ENCODE data around the gene ZNG1A. TPM values are rescaled to one million over a fixed set of nuclear protein-coding genes. Genes with fewer than 3 reads are reported as not detected.
"Not testable (repeated sequence)": the region's sequence is repeated elsewhere in the genome, so short reads cannot be mapped to it uniquely, and the experiment has no call there.

Gene ZNG1A
- total RNA-seq, 1 experiment from 2014 or later = 31.1 TPM

DNA sequence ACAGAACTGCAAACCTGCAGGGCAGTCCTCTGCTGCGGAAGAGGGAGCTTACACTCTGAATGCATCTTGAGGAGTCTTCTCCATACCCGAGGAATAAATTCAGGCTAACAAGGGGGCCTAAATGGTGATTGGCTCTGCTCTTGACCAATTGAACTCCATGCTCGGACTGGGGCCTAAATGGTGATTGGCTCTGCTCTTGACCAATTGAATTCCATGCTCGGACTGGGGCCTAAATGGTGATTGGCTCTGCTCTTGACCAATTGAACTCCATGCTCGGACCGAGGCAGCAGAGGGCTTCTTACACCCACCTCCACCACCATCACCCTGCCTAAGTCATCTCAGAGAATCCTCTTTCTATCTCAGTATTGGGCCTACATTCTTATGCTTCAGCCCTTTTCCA, 79.0 kb downstream of the ZNG1A start:
- H3K4me1 ChIP-seq (ENCODE audit: insufficient read depth, low read length); H3K9me3 Mint-ChIP-seq; H3T11ph ChIP-seq (ENCODE audit: low read length); H3K79me2 ChIP-seq (ENCODE audit: insufficient read depth, low read length); DNase-seq; H2AK5ac ChIP-seq (ENCODE audit: insufficient read length, low read length); H2AFZ ChIP-seq (ENCODE audit: low read length); H2BK120ac ChIP-seq (ENCODE audit: low read depth, low read length, poor library complexity, severe bottlenecking); H2BK5ac ChIP-seq (ENCODE audit: insufficient read length, low read length); H3K4me3 Mint-ChIP-seq; H3K9ac ChIP-seq (ENCODE audit: extremely low read depth, insufficient read length, low read length); H3K36me3 Mint-ChIP-seq (ENCODE audit: insufficient read depth in 1 of 3, low read depth in 3 of 3); H3K27ac Mint-ChIP-seq; H2BK12ac ChIP-seq (ENCODE audit: insufficient read length, low read depth, low read length); H3K79me1 ChIP-seq (ENCODE audit: insufficient read depth, low read depth, low read length, poor library complexity, severe bottlenecking); H4K91ac ChIP-seq (ENCODE audit: insufficient read length, low read depth, low read length); H3K4me1 Mint-ChIP-seq; H3K4me2 ChIP-seq (ENCODE audit: insufficient read depth, insufficient read length, low read length); H2BK20ac ChIP-seq (ENCODE audit: low read depth, low read length, poor library complexity, severe bottlenecking); H3K14ac ChIP-seq (ENCODE audit: insufficient read depth, low read length); H3K23ac ChIP-seq (ENCODE audit: insufficient read length, low read depth, low read length); H3K23me2 ChIP-seq (ENCODE audit: insufficient read length, low read depth, low read length, poor library complexity, severe bottlenecking); H3K27ac ChIP-seq (ENCODE audit: insufficient read length, low read depth, low read length); H3K27me3 ChIP-seq (ENCODE audit: insufficient read depth, low read length); H3K4ac ChIP-seq (ENCODE audit: low read depth, low read length); H4K8ac ChIP-seq (replicated peaks; ENCODE audit: insufficient read length, low read depth, low read length); H4K5ac ChIP-seq (ENCODE audit: insufficient read length, low read depth, low read length); H3K18ac ChIP-seq (ENCODE audit: insufficient read length, low read depth, low read length); H2BK15ac ChIP-seq (ENCODE audit: low read depth, low read length); H3K56ac ChIP-seq (ENCODE audit: insufficient read length, low read depth, low read length); H4K20me1 ChIP-seq (ENCODE audit: control insufficient read depth, insufficient read depth, insufficient read length); H3K9me3 ChIP-seq (ENCODE audit: control insufficient read depth, low read depth, low read length): not testable (repeated sequence)
- H3K27me3 Mint-ChIP-seq (ENCODE audit: low read depth) = peaks cover 37% of the 10 kb centered on the region
- WGBS (ENCODE audit: extremely low coverage, insufficient read length, low lambda C conversion rate) = no CpG with 5 or more reads among the region's 6 CpGs

DNA sequence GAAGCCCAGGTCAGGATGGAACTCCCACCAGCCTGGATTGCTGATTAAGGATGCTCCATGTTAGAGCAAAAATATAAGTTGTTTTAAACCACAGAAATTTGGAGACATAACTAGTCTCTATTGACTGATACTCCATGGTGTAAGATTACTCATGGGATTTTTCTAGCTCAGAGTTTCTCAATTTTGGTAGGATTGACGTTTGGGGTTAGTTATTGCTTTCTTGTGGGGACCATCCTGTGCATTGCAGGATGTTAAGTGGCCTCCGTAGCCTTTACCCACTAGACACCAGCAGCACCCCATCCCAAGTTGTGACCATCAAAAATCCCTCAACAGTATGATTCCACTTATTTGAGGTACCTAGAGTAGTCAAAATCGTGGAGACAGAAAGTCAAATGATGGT, 80.1 kb downstream of the ZNG1A start:
- H3K9ac ChIP-seq (ENCODE audit: extremely low read depth, insufficient read length, low read length); H3K23me2 ChIP-seq (ENCODE audit: insufficient read length, low read depth, low read length, poor library complexity, severe bottlenecking); H4K20me1 ChIP-seq (ENCODE audit: control insufficient read depth, insufficient read depth, insufficient read length); H3K27ac Mint-ChIP-seq; H3T11ph ChIP-seq (ENCODE audit: low read length); H3K18ac ChIP-seq (ENCODE audit: insufficient read length, low read depth, low read length); H3K4me2 ChIP-seq (ENCODE audit: insufficient read depth, insufficient read length, low read length); H3K79me2 ChIP-seq (ENCODE audit: insufficient read depth, low read length); H3K4me1 ChIP-seq (ENCODE audit: insufficient read depth, low read length); H4K91ac ChIP-seq (ENCODE audit: insufficient read length, low read depth, low read length); H2BK15ac ChIP-seq (ENCODE audit: low read depth, low read length); H3K4me1 Mint-ChIP-seq; H2BK12ac ChIP-seq (ENCODE audit: insufficient read length, low read depth, low read length); H3K56ac ChIP-seq (ENCODE audit: insufficient read length, low read depth, low read length); H2AK5ac ChIP-seq (ENCODE audit: insufficient read length, low read length); H2BK20ac ChIP-seq (ENCODE audit: low read depth, low read length, poor library complexity, severe bottlenecking); H2BK120ac ChIP-seq (ENCODE audit: low read depth, low read length, poor library complexity, severe bottlenecking); H3K9me3 Mint-ChIP-seq; H3K27ac ChIP-seq (ENCODE audit: insufficient read length, low read depth, low read length); H3K4ac ChIP-seq (ENCODE audit: low read depth, low read length); H3K14ac ChIP-seq (ENCODE audit: insufficient read depth, low read length); H3K79me1 ChIP-seq (ENCODE audit: insufficient read depth, low read depth, low read length, poor library complexity, severe bottlenecking); DNase-seq; H3K36me3 Mint-ChIP-seq (ENCODE audit: insufficient read depth in 1 of 3, low read depth in 3 of 3); H2BK5ac ChIP-seq (ENCODE audit: insufficient read length, low read length); H4K8ac ChIP-seq (replicated peaks; ENCODE audit: insufficient read length, low read depth, low read length); H3K27me3 ChIP-seq (ENCODE audit: insufficient read depth, low read length); H3K9me3 ChIP-seq (ENCODE audit: control insufficient read depth, low read depth, low read length); H3K4me3 Mint-ChIP-seq; H2AFZ ChIP-seq (ENCODE audit: low read length); H4K5ac ChIP-seq (ENCODE audit: insufficient read length, low read depth, low read length); H3K23ac ChIP-seq (ENCODE audit: insufficient read length, low read depth, low read length): not testable (repeated sequence)
- WGBS (ENCODE audit: extremely low coverage, insufficient read length, low lambda C conversion rate) = no CpG with 5 or more reads among the region's 3 CpGs
- H3K27me3 Mint-ChIP-seq (ENCODE audit: low read depth) = peaks cover 30% of the 10 kb centered on the region
